H1 (cell line): Measurements from ENCODE around the gene KDM1A. TPM values are rescaled to one million over a fixed set of nuclear protein-coding genes. Genes with fewer than 3 reads are reported as not detected.

Experiments
- RAD21 ChIP-seq, 2 experiments: IDR thresholded peaks in 1 of 2; conservative IDR thresholded peaks in 1 of 2; 2 replicates each; pipeline ENCODE4 v1.6.1; 2011; ENCODE audit warnings: low read depth in 2 of 2, low read length in 2 of 2, improper control_type of control experiment in 1 of 2, inconsistent platforms in 1 of 2, mild to moderate bottlenecking in 1 of 2, moderate library complexity in 1 of 2
- RBBP5 ChIP-seq: IDR thresholded peaks from 2 replicates; pipeline ENCODE4 v1.7.1; 2012; ENCODE audit warnings: low read depth, mild to moderate bottlenecking, inconsistent platforms, low read length, moderate library complexity, borderline replicate concordance
- SAP30 ChIP-seq: fragments of 300-600 bp; sonication (generic); IDR thresholded peaks from 2 replicates; pipeline ENCODE4 v1.7.1; 2012; ENCODE audit warnings: low read length, moderate library complexity, mild to moderate bottlenecking, inconsistent platforms; ENCODE audit not compliant: insufficient read depth, insufficient replicate concordance
- SIX5 ChIP-seq: IDR thresholded peaks from 2 replicates; pipeline ENCODE4 v1.6.1; 2011; ENCODE audit warnings: mild to moderate bottlenecking, low read depth, low read length
- TAF1 ChIP-seq: IDR thresholded peaks from 2 replicates; pipeline ENCODE4 v1.6.1; 2011; ENCODE audit warnings: mild to moderate bottlenecking, low read depth, low read length
- polyA plus RNA-seq, 7 experiments: library from polyadenylated mRNA; depleted of rRNA in 3 of 7; stranded (reverse) in 5 of 7; unstranded in 2 of 7; fragments of >200 nt in 5 of 7; fragments of 200-250 nt in 2 of 7; gene quantifications; 1 replicate in 5 of 7; 2 replicates in 1 of 7; 4 replicates in 1 of 7; pipeline versions ENCODE4 v1.2.1 to v1.2.3, GENCODE V29; 2011 to 2013; ENCODE audit warnings: missing spikeins in 2 of 7, mixed read lengths in 2 of 7
- total RNA-seq: library from RNA; stranded (reverse); fragmentation: NEBNext Ultra II Directional; extraction: Animal tissue kit (Norgen Biotek cat#: 25700); gene quantifications from 2 replicates; pipeline ENCODE4 v1.2.1, GENCODE V29; 2021

Gene KDM1A
- total and polyA plus RNA-seq, 2 of the 8 experiments (the other 6 are each of a cell fraction or from before 2014, with no cell fraction given) = 216 to 275 TPM

- no peak for TF ChIP-seq RBBP5
- TF ChIP-seq TAF1 = no peak
- no peak for TF ChIP-seq SAP30
- TF ChIP-seq SIX5 = no peak
- TF ChIP-seq RAD21 (IDR thresholded peaks at IDR 0.05 in 1 of 2, conservative IDR thresholded peaks at IDR 0.05 in 1 of 2; ENCODE audit: low read depth in 2 of 2, low read length in 2 of 2) = no peak
- TF ChIP-seq, all 59 proteins: peak for 0
Observed at GRCh38 chr1:23037081-23037740, 17.9 kb downstream of the KDM1A start (continued).
